GM23338 (cell line): Measurements from ENCODE around the gene CACNA2D3. TPM values are rescaled to one million over a fixed set of nuclear protein-coding genes. Genes with fewer than 3 reads are reported as not detected.

Experiments used
- ATAC-seq: fragments of 200-7000 bp; cut with Tn5 transposase; 3 replicates; pipeline ENCODE4 v1.9.1; 2020
- DNase-seq: peaks from one replicate; pipeline ENCODE4 v3.0.0-alpha.2; 2015; ENCODE audit warnings: low spot score
- H2AFZ ChIP-seq: fragments of 200-600 bp; sonication (generic); 2 replicates; pipeline ENCODE4 v1.8.0; 2016; ENCODE audit warnings: antibody characterized with exemption, mild to moderate bottlenecking, moderate library complexity
- H3F3A ChIP-seq: fragments of 200-600 bp; sonication (generic); replicated peaks from 2 replicates; pipeline ENCODE4 v1.8.0; 2017; ENCODE audit warnings: antibody characterized with exemption, mixed run types, low read depth
- H3K27ac ChIP-seq: fragments of 200-600 bp; sonication (generic); 2 replicates; pipeline ENCODE4 v1.6.1; 2016; ENCODE audit warnings: low read depth
- H3K27me3 ChIP-seq: fragments of 200-600 bp; sonication (generic); 2 replicates; pipeline ENCODE4 v1.8.0; 2016; ENCODE audit warnings: mild to moderate bottlenecking, mixed run types, moderate library complexity; ENCODE audit not compliant: insufficient read depth
- H3K36me3 ChIP-seq: fragments of 200-600 bp; sonication (generic); 2 replicates; pipeline ENCODE4 v1.8.0; 2016; ENCODE audit warnings: mild to moderate bottlenecking; ENCODE audit not compliant: insufficient read depth
- H3K4me1 ChIP-seq: fragments of 200-600 bp; sonication (generic); 2 replicates; pipeline ENCODE4 v1.8.0; 2016; ENCODE audit warnings: mild to moderate bottlenecking, moderate library complexity; ENCODE audit not compliant: insufficient read depth
- H3K4me2 ChIP-seq: fragments of 200-600 bp; sonication (generic); 2 replicates; pipeline ENCODE4 v1.7.1; 2017; ENCODE audit warnings: mixed run types
- H3K4me3 ChIP-seq: fragments of 200-600 bp; sonication (generic); 2 replicates; pipeline ENCODE4 v1.6.1; 2016; ENCODE audit warnings: mixed run types
- H3K79me2 ChIP-seq: fragments of 200-600 bp; sonication (generic); replicated peaks from 2 replicates; pipeline ENCODE4 v1.8.0; 2017; ENCODE audit warnings: mild to moderate bottlenecking; ENCODE audit not compliant: insufficient read depth
- H3K9me2 ChIP-seq: fragments of 200-600 bp; sonication (generic); 2 replicates; pipeline ENCODE4 v1.8.0; 2017; ENCODE audit not compliant: insufficient read depth
- H4K20me1 ChIP-seq: fragments of 200-600 bp; sonication (generic); replicated peaks from 2 replicates; pipeline ENCODE4 v1.8.0; 2017; ENCODE audit warnings: mild to moderate bottlenecking; ENCODE audit not compliant: insufficient read depth
- H3K27ac Mint-ChIP-seq: 2 replicates; pipeline ENCODE4 v1.8.0; 2020; ENCODE audit warnings: inconsistent platforms, mild to moderate bottlenecking, moderate library complexity, mixed read lengths
- H3K27me3 Mint-ChIP-seq: 3 replicates; pipeline ENCODE4 v1.8.0; 2022; ENCODE audit warnings: low read depth, mild to moderate bottlenecking, moderate library complexity, mixed read lengths, inconsistent platforms; ENCODE audit not compliant: insufficient read depth, poor library complexity
- H3K36me3 Mint-ChIP-seq: 3 replicates; pipeline ENCODE4 v1.8.0; 2021; ENCODE audit warnings: low read depth, mild to moderate bottlenecking, inconsistent platforms, moderate library complexity, mixed read lengths
- H3K4me1 Mint-ChIP-seq: 3 replicates; pipeline ENCODE4 v1.8.0; 2020; ENCODE audit warnings: mild to moderate bottlenecking, inconsistent platforms, mixed read lengths
- H3K4me3 Mint-ChIP-seq: 3 replicates; pipeline ENCODE4 v1.8.0; 2021; ENCODE audit warnings: moderate library complexity, mild to moderate bottlenecking, inconsistent platforms, mixed read lengths
- H3K9me3 Mint-ChIP-seq: 3 replicates; pipeline ENCODE4 v1.8.0; 2020; ENCODE audit warnings: moderate library complexity, mild to moderate bottlenecking, inconsistent platforms, mixed read lengths
- CREB1 ChIP-seq: fragments of 250-450 bp; sonication (Bioruptor Pico); IDR thresholded peaks from 2 replicates; pipeline ENCODE4 v1.5.0; 2020; ENCODE audit warnings: low read depth, mild to moderate bottlenecking, moderate library complexity
- CTCF ChIP-seq, 2 experiments: fragments of 200-600 bp in 1 of 2; sonication (generic) in 1 of 2; conservative IDR thresholded peaks; 2 replicates each; pipeline versions ENCODE4 v1.5.1 to v1.6.1; 2016 to 2017; ENCODE audit warnings: antibody characterized with exemption in 2 of 2, low read depth in 2 of 2, mild to moderate bottlenecking in 2 of 2, moderate library complexity in 1 of 2
- EZH2 ChIP-seq: fragments of 200-600 bp; sonication (generic); IDR thresholded peaks from one replicate; pipeline ENCODE4 v1.8.0; 2017; ENCODE audit warnings: antibody characterized with exemption, mild to moderate bottlenecking, low read depth; ENCODE audit not compliant: unreplicated experiment
- EZH2phosphoT487 ChIP-seq: fragments of 200-600 bp; sonication (generic); IDR thresholded peaks from one replicate; pipeline ENCODE4 v1.8.1; 2018; ENCODE audit warnings: antibody characterized with exemption; ENCODE audit not compliant: unreplicated experiment
- JUNB ChIP-seq: IDR thresholded peaks from one replicate; pipeline ENCODE4 v1.6.1; 2016; ENCODE audit warnings: antibody characterized with exemption; ENCODE audit not compliant: unreplicated experiment
- NANOG ChIP-seq: IDR thresholded peaks from 2 replicates; pipeline ENCODE4 v1.6.1; 2016; ENCODE audit warnings: antibody characterized with exemption, borderline replicate concordance
- POLR2AphosphoS5 ChIP-seq: IDR thresholded peaks from 2 replicates; pipeline ENCODE4 v1.6.1; 2016; ENCODE audit warnings: antibody characterized with exemption, low read depth
- REST ChIP-seq: IDR thresholded peaks from one replicate; pipeline ENCODE4 v1.6.1; 2018; ENCODE audit warnings: antibody characterized with exemption; ENCODE audit not compliant: unreplicated experiment
- STAT1 ChIP-seq: IDR thresholded peaks from one replicate; pipeline ENCODE4 v1.6.1; 2016; ENCODE audit warnings: antibody characterized with exemption; ENCODE audit not compliant: unreplicated experiment
- ZNF114 ChIP-seq: fragments of 250-450 bp; sonication (Bioruptor Pico); IDR thresholded peaks from 2 replicates; pipeline ENCODE4 v1.5.0; 2020; ENCODE audit warnings: mild to moderate bottlenecking, moderate library complexity
- ZNF331 ChIP-seq: fragments of 250-450 bp; sonication (Bioruptor Pico); IDR thresholded peaks from 2 replicates; pipeline ENCODE4 v1.5.0; 2020; ENCODE audit warnings: low read depth, mild to moderate bottlenecking, moderate library complexity
- ZNF462 ChIP-seq: fragments of 250-450 bp; sonication (Bioruptor Pico); IDR thresholded peaks from 2 replicates; pipeline ENCODE4 v1.5.0; 2020; ENCODE audit warnings: mild to moderate bottlenecking, moderate library complexity
- polyA plus RNA-seq: library from polyadenylated mRNA; unstranded; fragments of >200 nt; fragmentation: Nextera tagmentation; extraction: Ambion mirVana; gene quantifications from 2 replicates; pipeline ENCODE4 v1.2.1, GENCODE V29; 2016
- total RNA-seq: library from RNA; depleted of rRNA; stranded (reverse); fragments of >200 nt; shearing (Covaris generic); gene quantifications from 2 replicates; pipeline ENCODE4 v1.2.3, GENCODE V29; 2014
- TF ChIP-seq, protein P1 (sequence below): IDR thresholded peaks from 2 replicates; pipeline ENCODE4 v1.6.1; 2016; ENCODE audit warnings: antibody characterized with exemption

CACNA2D3 gene
- total and polyA plus RNA-seq, 2 experiments from 2014 or later = 2.2 to 2.3 TPM

DNA sequence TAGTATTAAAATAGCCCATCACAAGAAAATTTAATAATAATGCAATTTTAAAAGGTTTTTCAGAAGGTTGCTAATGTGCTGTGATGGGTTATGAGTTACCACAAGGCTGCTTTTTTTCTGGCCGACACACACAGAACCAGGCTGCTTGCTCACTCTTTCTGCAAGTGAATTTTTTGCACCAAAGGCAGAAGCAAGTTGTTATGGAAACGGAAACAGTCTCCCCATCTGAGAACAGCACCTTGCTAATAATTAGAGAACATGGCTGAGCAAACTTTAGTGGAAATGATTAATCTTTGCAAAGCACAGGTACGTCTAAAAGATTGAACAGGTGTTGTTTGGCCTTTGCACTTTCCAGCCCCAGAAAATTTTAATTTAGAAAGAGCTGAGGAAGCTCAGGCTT, 51.0 kb downstream of the CACNA2D3 start:
- Mint-ChIP-seq H3K36me3 (no peaks in the 10 kb centered on the region), H3K4me1 (peaks cover 6% of the 10 kb centered on the region), H3K27ac (no peak overlapping the region), H3K9me3 (no peaks in the 10 kb centered on the region), H3K4me3 (no peak overlapping the region), H3K27me3 (peaks cover 2% of the 10 kb centered on the region)
- no peaks in the 10 kb centered on the region for H3K36me3 ChIP-seq
- 0 out of 2 replicates have a peak, but pooled peaks cover 3% of the 10 kb centered on the region for H4K20me1 ChIP-seq
- DNase-seq (no peak), ATAC-seq (no peak)
- H3K79me2 ChIP-seq = no peaks in the 10 kb centered on the region
- H3K4me3 ChIP-seq = no peak overlapping the region
- TF ChIP-seq ZNF462 (CRISPR knock-in tag) = no peak
- TF ChIP-seq ZNF331 (CRISPR knock-in tag) = no peak
- no peak for TF ChIP-seq EZH2
- TF ChIP-seq EZH2phosphoT487 = no peak
- TF ChIP-seq NANOG = no peak
- no peak for TF ChIP-seq CTCF (conservative IDR thresholded peaks at IDR 0.05; ENCODE audit: low read depth in 2 of 2)
- no peak for TF ChIP-seq CREB1 (CRISPR knock-in tag)
- TF ChIP-seq POLR2AphosphoS5 = no peak
- TF ChIP-seq REST = no peak
- TF ChIP-seq STAT1 = no peak
- TF ChIP-seq ZNF114 (CRISPR knock-in tag) = no peak
- TF ChIP-seq JUNB = no peak
- TF ChIP-seq, protein P1, sequence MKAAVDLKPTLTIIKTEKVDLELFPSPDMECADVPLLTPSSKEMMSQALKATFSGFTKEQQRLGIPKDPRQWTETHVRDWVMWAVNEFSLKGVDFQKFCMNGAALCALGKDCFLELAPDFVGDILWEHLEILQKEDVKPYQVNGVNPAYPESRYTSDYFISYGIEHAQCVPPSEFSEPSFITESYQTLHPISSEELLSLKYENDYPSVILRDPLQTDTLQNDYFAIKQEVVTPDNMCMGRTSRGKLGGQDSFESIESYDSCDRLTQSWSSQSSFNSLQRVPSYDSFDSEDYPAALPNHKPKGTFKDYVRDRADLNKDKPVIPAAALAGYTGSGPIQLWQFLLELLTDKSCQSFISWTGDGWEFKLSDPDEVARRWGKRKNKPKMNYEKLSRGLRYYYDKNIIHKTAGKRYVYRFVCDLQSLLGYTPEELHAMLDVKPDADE = no peak
- H3K27ac ChIP-seq = no peak overlapping the region
- no peak overlapping the region for H3K4me2 ChIP-seq
- no peaks in the 10 kb centered on the region for H3F3A ChIP-seq
- 0 out of 2 replicates have a peak, but pooled peaks cover 12% of the 10 kb centered on the region for H3K4me1 ChIP-seq
- no peaks in the 10 kb centered on the region for H3K9me2 ChIP-seq
- H2AFZ ChIP-seq = no peak overlapping the region
- no peaks in the 10 kb centered on the region for H3K27me3 ChIP-seq
